GM13976 (cell line): ENCODE measurements around the gene HOXB9.
A peak's percentile ranks its signal among the peaks of the same experiment; 100 is the strongest.

ENCODE experiments used
- DNase-seq: peaks from one replicate; pipeline ENCODE4 v3.0.0; 2012; ENCODE audit warnings: low spot score
- CTCF ChIP-seq: IDR thresholded peaks from 2 replicates; pipeline ENCODE4 v1.5.1; 2012; ENCODE audit warnings: borderline replicate concordance, mild to moderate bottlenecking; ENCODE audit not compliant: insufficient read depth; ENCODE audit errors: extremely low read depth, missing control alignments, control extremely low read depth
- in situ Hi-C: fragments of 300-500 bp; cut with MboI; formaldehyde crosslinking; loops from one replicate; pipeline ENCODE4 v1.12.0; 2022; ENCODE audit warnings: low sequenced_read_pairs, mixed read lengths, inconsistent platforms; ENCODE audit not compliant: unreplicated experiment

HOXB9 gene

GRCh38 chr17:48639136-48639535, 13.0 kb upstream of the HOXB9 start:
- in situ Hi-C loops: no loop called here
- no peak for DNase-seq
- no peak for TF ChIP-seq CTCF

- no peak for DNase-seq
- in situ Hi-C loops: no loop called here
- TF ChIP-seq CTCF: no peak
These were observed 11.4 kb upstream of the HOXB9 start for GRCh38 chr17:48637323-48638260.

GRCh38 chr17:48636177-48637018, 10.2 kb upstream of the HOXB9 start:
- DNase-seq: peak; percentile 86
- TF ChIP-seq CTCF: peak; percentile 72
- in situ Hi-C loops: no loop called here

GRCh38 chr17:48634493-48635208, 8.5 kb upstream of the HOXB9 start:
- no peak for DNase-seq
- in situ Hi-C loops: no loop called here
- no peak for TF ChIP-seq CTCF

GRCh38 chr17:48633266-48633677, 7.1 kb upstream of the HOXB9 start:
- no peak for DNase-seq
- in situ Hi-C loops: no loop called here
- no peak for TF ChIP-seq CTCF

- DNase-seq: no peak
- in situ Hi-C loops: no loop called here
- TF ChIP-seq CTCF: no peak
These were observed 6.6 kb upstream of the HOXB9 start for GRCh38 chr17:48632579-48633265.
